ENCODE results near the gene SNAI3. TPM values are rescaled to one million over a fixed set of nuclear protein-coding genes. Genes with fewer than 3 reads are reported as not detected.
A peak's percentile ranks its signal among the peaks of the same experiment; 100 is the strongest.

Gene SNAI3
- total and polyA plus RNA-seq, 2 donors (not counting 1 experiment from before 2014, with no cell fraction given): 6.5 to 8.8 TPM

GRCh38 chr16:88653101-88653500, 33.2 kb downstream of the SNAI3 start:
- H3K27ac Mint-ChIP-seq: peak overlapping the region; percentile 63
- Histone ChIP-seq H4K20me1 (ENCODE audit: control insufficient read depth, insufficient read depth, low read length, poor library complexity, severe bottlenecking) (peaks cover 32% of the 10 kb centered on the region), H3K27ac (ENCODE audit: low read length in 2 of 2) (peak overlapping the region; percentile 98 to 99), H3K27me3 (replicated peaks in 1 of 4; ENCODE audit: control extremely low read depth in 1 of 4, control insufficient read depth in 3 of 4, insufficient read depth in 4 of 4, low read length in 3 of 4) (no peaks in the 10 kb centered on the region), H3K79me2 (ENCODE audit: control insufficient read depth, insufficient read depth, low read length) (peaks cover 54% of the 10 kb centered on the region), H3K9me3 (ENCODE audit: control extremely low read depth in 1 of 3, control insufficient read depth in 2 of 3, insufficient read depth in 1 of 3, low read length in 2 of 3) (no peaks in the 10 kb centered on the region), H2AFZ (ENCODE audit: insufficient read depth, low read depth, low read length, poor library complexity, severe bottlenecking) (no peak overlapping the region), H3K9ac (ENCODE audit: low read length) (no peak overlapping the region), H3K4me3 (ENCODE audit: control extremely low read depth in 1 of 5, extremely low read depth in 1 of 5, insufficient read depth in 1 of 5, low read depth in 2 of 5, low read length in 4 of 5) (no peak overlapping the region), H3K36me3 (replicated peaks in 1 of 2; ENCODE audit: control extremely low read depth in 1 of 2, control insufficient read depth in 1 of 2, extremely low read depth in 1 of 2, insufficient read depth in 2 of 2, low read length in 1 of 2) (peaks cover 0 to 28% of the 10 kb centered on the region in 2 experiments), H3K4me1 (ENCODE audit: control insufficient read depth in 2 of 2, insufficient read depth in 2 of 2, low read length in 2 of 2) (peaks cover 29 to 42% of the 10 kb centered on the region in 2 donors), H3K4me2 (replicated peaks; ENCODE audit: low read depth, low read length, poor library complexity, severe bottlenecking) (no peak overlapping the region)
- no peak overlapping the region for H3K4me3 Mint-ChIP-seq
- peaks cover 28% of the 10 kb centered on the region for H3K4me1 Mint-ChIP-seq
- ChIA-PET CTCF (interaction anchor here (0.7 to 1.0 kb wide), 2 partner anchors 11 to 18 kb away, joined by 3 read pairs; no protein-coding TSS in a partner anchor), POLR2A (interaction anchor here (2.0 kb wide), 1 partner anchor 10 kb away, joined by 6 read pairs; the partner anchor contains the start of gene MVD)
- DNase-seq (no peak), ATAC-seq (ENCODE audit: low read depth) (no peak)
- no peaks in the 10 kb centered on the region for H3K9me3 Mint-ChIP-seq (ENCODE audit: insufficient read depth)
- no peaks in the 10 kb centered on the region for H3K27me3 Mint-ChIP-seq
- intact Hi-C loops (cut with micrococcal nuclease): no loop called here
- TF ChIP-seq EZH2 (IDR thresholded peaks at IDR 0.05; ENCODE audit: borderline replicate concordance, insufficient read depth, low read depth, low read length, poor library complexity, severe bottlenecking) (no peak), CTCF (IDR thresholded peaks at IDR 0.05) (no peak)
- 95% methylated on average over 13 of the region's 13 CpGs for WGBS (ENCODE audit: insufficient coverage)

GRCh38 chr16:88652762-88653063, 33.6 kb downstream of the SNAI3 start:
- ChIA-PET POLR2A (interaction anchor here (0.8 to 2.0 kb wide), 2 partner anchors 10 to 29 kb away, joined by 3 to 6 read pairs; partner anchors contain the start of gene MVD), CTCF (interaction anchor here (0.7 kb wide), 1 partner anchor 19 kb away, joined by 3 read pairs; no protein-coding TSS in a partner anchor)
- H3K9me3 Mint-ChIP-seq (ENCODE audit: insufficient read depth): no peaks in the 10 kb centered on the region
- H3K4me1 Mint-ChIP-seq: peaks cover 32% of the 10 kb centered on the region
- peak overlapping the region; percentile 98 to 99 for H3K27ac ChIP-seq (ENCODE audit: low read length in 2 of 2)
- ATAC-seq (ENCODE audit: low read depth) (no peak), DNase-seq (no peak)
- no peaks in the 10 kb centered on the region for H3K27me3 Mint-ChIP-seq
- H3K27ac Mint-ChIP-seq: peak overlapping the region; percentile 98
- H3K4me2 ChIP-seq (replicated peaks; ENCODE audit: low read depth, low read length, poor library complexity, severe bottlenecking): peak overlapping the region; percentile 99
- H3K9me3 ChIP-seq (ENCODE audit: control extremely low read depth in 1 of 3, control insufficient read depth in 2 of 3, insufficient read depth in 1 of 3, low read length in 2 of 3): no peaks in the 10 kb centered on the region
- WGBS (ENCODE audit: insufficient coverage): 85% methylated on average over 5 of the region's 8 CpGs
- H3K79me2 ChIP-seq (ENCODE audit: control insufficient read depth, insufficient read depth, low read length): peaks cover 54% of the 10 kb centered on the region
- H3K4me3 ChIP-seq (ENCODE audit: control extremely low read depth in 1 of 5, extremely low read depth in 1 of 5, insufficient read depth in 1 of 5, low read depth in 2 of 5, low read length in 4 of 5): no peak overlapping the region
- intact Hi-C loops (cut with micrococcal nuclease): no loop called here
- no peak overlapping the region for H3K4me3 Mint-ChIP-seq
- TF ChIP-seq CTCF (IDR thresholded peaks at IDR 0.05) (no peak), EZH2 (IDR thresholded peaks at IDR 0.05; ENCODE audit: borderline replicate concordance, insufficient read depth, low read depth, low read length, poor library complexity, severe bottlenecking) (no peak)
- H3K36me3 ChIP-seq (replicated peaks in 1 of 2; ENCODE audit: control extremely low read depth in 1 of 2, control insufficient read depth in 1 of 2, extremely low read depth in 1 of 2, insufficient read depth in 2 of 2, low read length in 1 of 2): peaks cover 0 to 29% of the 10 kb centered on the region in 2 experiments
- no peak overlapping the region for H2AFZ ChIP-seq (ENCODE audit: insufficient read depth, low read depth, low read length, poor library complexity, severe bottlenecking)
- H3K27me3 ChIP-seq (replicated peaks in 1 of 4; ENCODE audit: control extremely low read depth in 1 of 4, control insufficient read depth in 3 of 4, insufficient read depth in 4 of 4, low read length in 3 of 4): no peaks in the 10 kb centered on the region
- no peak overlapping the region for H3K9ac ChIP-seq (ENCODE audit: low read length)
- peaks cover 36% of the 10 kb centered on the region for H4K20me1 ChIP-seq (ENCODE audit: control insufficient read depth, insufficient read depth, low read length, poor library complexity, severe bottlenecking)
- peaks cover 33 to 46% of the 10 kb centered on the region in 2 donors for H3K4me1 ChIP-seq (ENCODE audit: control insufficient read depth in 2 of 2, insufficient read depth in 2 of 2, low read length in 2 of 2)

Measured in B cell (primary cell).